Astrocyte of the spinal cord (primary cell): ENCODE results near the gene PDE6A.

Experiments
- DNase-seq: peaks from one replicate; pipeline ENCODE4 v3.0.0; 2011; ENCODE audit warnings: low read depth, low spot score
- H3K4me3 ChIP-seq: 2 replicates; pipeline ENCODE4 v1.5.1; 2011; ENCODE audit warnings: low read depth, mild to moderate bottlenecking, low read length, moderate library complexity
- CTCF ChIP-seq: IDR thresholded peaks from 2 replicates; pipeline ENCODE4 v1.5.1; 2012; ENCODE audit warnings: low read depth, mild to moderate bottlenecking, low read length, inconsistent platforms
- in situ Hi-C: cut with HindIII; loops from 2 replicates; pipeline ENCODE4 v1.10.0; 2017; ENCODE audit warnings: low sequenced_read_pairs

The PDE6A gene

DNA sequence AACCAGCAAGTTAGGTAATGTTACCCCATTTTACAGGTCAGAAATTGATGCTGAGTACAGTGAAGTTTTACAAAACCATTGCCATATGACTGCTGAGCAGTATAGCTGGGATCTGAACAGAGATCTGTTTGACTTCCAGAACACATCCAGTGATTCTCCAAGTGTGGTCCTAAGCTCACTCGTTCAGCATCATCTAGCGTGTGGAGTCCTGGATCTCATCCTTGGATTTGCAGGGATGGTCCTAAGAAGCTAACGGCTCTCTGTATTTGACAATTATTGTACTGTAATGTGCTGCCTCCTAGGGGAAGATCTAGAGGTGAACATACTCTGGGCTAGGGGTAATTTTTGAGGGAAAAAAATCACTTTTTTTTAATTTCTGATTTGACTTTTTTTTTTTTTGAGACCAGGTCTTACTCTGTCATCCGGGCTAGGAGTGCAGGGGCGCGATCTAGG is 17.4 kb upstream of the PDE6A start:
- in situ Hi-C loops: no loop called here
- TF ChIP-seq CTCF: peak; percentile 65
- peak overlapping the region; percentile 78 for H3K4me3 ChIP-seq
- peak; percentile 71 for DNase-seq

DNA sequence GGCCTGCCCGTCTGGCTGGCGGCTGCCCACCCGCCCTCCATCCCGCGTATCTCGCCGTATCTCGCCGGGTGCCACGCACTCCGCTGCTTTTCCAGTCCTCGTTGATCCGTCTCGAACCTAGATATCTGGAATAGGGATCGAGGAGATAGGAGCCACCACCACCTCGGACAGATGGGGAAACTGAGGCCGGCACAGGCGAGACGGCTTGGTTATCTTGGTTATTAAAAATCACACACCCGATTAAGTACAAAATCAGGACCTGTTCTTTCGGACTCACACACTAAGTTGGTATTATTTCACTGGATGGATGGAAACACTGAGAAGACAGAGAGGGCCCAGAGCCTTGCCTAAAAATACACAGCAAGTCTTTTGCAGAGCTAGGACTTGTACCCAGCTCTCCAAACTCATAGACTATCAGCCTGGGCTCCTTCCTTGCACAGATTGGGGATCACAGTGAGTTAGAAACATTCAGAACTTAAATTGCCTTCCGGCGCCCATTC is 16.6 kb upstream of the PDE6A start:
- in situ Hi-C loops: no loop called here

GRCh38 chr5:149960272-149961185 is 15.9 kb upstream of the PDE6A start, which contains the start of gene SLC26A2:
Gene SLC26A2, plus strand, starts transcription at chr5:149960758. Its CDS starts 16,895 bp downstream, at chr5:149977653.
- DNase-seq: peak; percentile 98
- peak within 1 kb of the TSS; percentile 78 for H3K4me3 ChIP-seq
- no peak for TF ChIP-seq CTCF
- in situ Hi-C loops: no loop called here

More for the DNA sequence above, 16.6 kb upstream of the PDE6A start:
- H3K4me3 ChIP-seq: peak overlapping the region; percentile 78
- peak; percentile 9 for DNase-seq
- TF ChIP-seq CTCF: no peak

GRCh38 chr5:149959406-149960236 is 15.0 kb upstream of the PDE6A start:
- in situ Hi-C loops: no loop called here
- TF ChIP-seq CTCF: peak; percentile 69
- DNase-seq: peak; percentile 66
- H3K4me3 ChIP-seq: peak overlapping the region; percentile 78

GRCh38 chr5:149957855-149958254 is 13.3 kb upstream of the PDE6A start:
- H3K4me3 ChIP-seq: no peak overlapping the region
- no peak for TF ChIP-seq CTCF
- in situ Hi-C loops: no loop called here
- DNase-seq: no peak

DNA sequence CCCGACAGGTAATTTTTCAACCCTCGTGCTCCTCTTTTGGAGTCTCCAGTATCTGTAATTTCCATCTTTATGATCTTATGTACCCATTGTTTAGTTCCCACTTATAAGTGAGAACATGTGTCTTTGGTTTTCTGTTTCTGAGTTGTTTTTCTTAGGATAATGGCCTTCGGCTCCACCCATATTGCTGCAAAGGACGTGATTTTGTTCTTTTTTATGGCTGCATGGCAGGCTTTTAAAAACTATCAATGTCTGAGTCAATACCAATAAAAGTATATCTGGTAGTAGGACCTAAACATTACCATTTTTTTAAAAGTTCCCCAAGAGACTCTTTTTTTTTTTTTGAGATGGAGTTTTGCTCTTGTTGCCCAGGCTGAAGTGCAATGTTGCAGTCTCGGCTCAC is 12.1 kb upstream of the PDE6A start:
- no peak for TF ChIP-seq CTCF
- DNase-seq: no peak
- no peak overlapping the region for H3K4me3 ChIP-seq
- in situ Hi-C loops: no loop called here
